HepG2 (cell line): Measurements from ENCODE around the gene FGD4. TPM values are rescaled to one million over a fixed set of nuclear protein-coding genes. Genes with fewer than 3 reads are reported as not detected.

ENCODE experiments used
- BHLHE40 ChIP-seq: IDR thresholded peaks from 2 replicates; pipeline ENCODE4 v1.6.1; 2011; ENCODE audit warnings: low read length, improper control_type of control experiment
- CREB1 ChIP-seq, 2 experiments: fragments of 450-650 bp in 1 of 2; IDR thresholded peaks; 2 replicates each; pipeline ENCODE4 v1.6.1; 2016 to 2017; ENCODE audit warnings: control low read depth in 1 of 2, mild to moderate bottlenecking in 1 of 2, missing compliant biosample characterization in 1 of 2, missing genetic modification characterization in 1 of 2
- FOXM1 ChIP-seq: sonication (generic); formaldehyde crosslinking; IDR thresholded peaks from 2 replicates; pipeline ENCODE4 v1.5.0; 2020; ENCODE audit warnings: missing genetic modification reagents
- GZF1 ChIP-seq: sonication (generic); formaldehyde crosslinking; IDR thresholded peaks from 2 replicates; pipeline ENCODE4 v1.5.1; 2020; ENCODE audit warnings: mild to moderate bottlenecking, missing genetic modification reagents
- HINFP ChIP-seq: sonication (generic); formaldehyde crosslinking; IDR thresholded peaks from 2 replicates; pipeline ENCODE4 v1.4.0; 2020; ENCODE audit warnings: low read depth, mild to moderate bottlenecking, missing genetic modification reagents
- MXD4 ChIP-seq: IDR thresholded peaks from 2 replicates; pipeline ENCODE4 v1.6.1; 2016; ENCODE audit warnings: mild to moderate bottlenecking, missing biosample characterization, missing genetic modification reagents
- MZF1 ChIP-seq: sonication (generic); formaldehyde crosslinking; IDR thresholded peaks from 2 replicates; pipeline ENCODE4 v1.8.1; 2023; ENCODE audit warnings: mild to moderate bottlenecking, missing genetic modification reagents, borderline replicate concordance
- PHF20 ChIP-seq: sonication (generic); formaldehyde crosslinking; IDR thresholded peaks from 2 replicates; pipeline ENCODE4 v1.5.0; 2020; ENCODE audit warnings: mild to moderate bottlenecking, missing genetic modification reagents
- REXO4 ChIP-seq: sonication (generic); formaldehyde crosslinking; IDR thresholded peaks from 2 replicates; pipeline ENCODE4 v1.8.0; 2022; ENCODE audit warnings: missing genetic modification reagents, mild to moderate bottlenecking, borderline replicate concordance
- RORA ChIP-seq: sonication (generic); formaldehyde crosslinking; IDR thresholded peaks from 2 replicates; pipeline ENCODE4 v1.5.0; 2020; ENCODE audit warnings: mild to moderate bottlenecking, missing genetic modification reagents, moderate library complexity
- SNAI1 ChIP-seq: sonication (generic); formaldehyde crosslinking; IDR thresholded peaks from 2 replicates; pipeline ENCODE4 v1.5.0; 2020; ENCODE audit warnings: mild to moderate bottlenecking, missing genetic modification reagents, borderline replicate concordance
- TGIF2 ChIP-seq: IDR thresholded peaks from 2 replicates; pipeline ENCODE4 v1.6.1; 2016; ENCODE audit warnings: control low read depth, missing compliant biosample characterization
- USF2 ChIP-seq, 2 experiments: sonication (generic) in 1 of 2; formaldehyde crosslinking in 1 of 2; IDR thresholded peaks; 2 replicates each; pipeline versions ENCODE4 v1.5.1 to v1.6.1; 2011 to 2020; ENCODE audit warnings: borderline replicate concordance in 1 of 2, low read depth in 1 of 2, low read length in 1 of 2, mild to moderate bottlenecking in 1 of 2, missing genetic modification reagents in 1 of 2, moderate library complexity in 1 of 2
- ZBTB3 ChIP-seq: sonication (generic); formaldehyde crosslinking; IDR thresholded peaks from 2 replicates; pipeline ENCODE4 v1.4.0; 2020; ENCODE audit warnings: low read depth, mild to moderate bottlenecking, moderate library complexity, missing genetic modification reagents, borderline replicate concordance
- ZBTB39 ChIP-seq: sonication (generic); formaldehyde crosslinking; IDR thresholded peaks from 2 replicates; pipeline ENCODE4 v1.5.0; 2020; ENCODE audit warnings: missing genetic modification reagents
- ZNF12 ChIP-seq: sonication (generic); formaldehyde crosslinking; IDR thresholded peaks from 2 replicates; pipeline ENCODE4 v1.5.0; 2020; ENCODE audit warnings: missing genetic modification reagents
- ZNF138 ChIP-seq: sonication (generic); formaldehyde crosslinking; IDR thresholded peaks from 2 replicates; pipeline ENCODE4 v1.5.0; 2020; ENCODE audit warnings: mild to moderate bottlenecking, low read depth, missing genetic modification reagents
- ZNF207 ChIP-seq: fragments of 450-650 bp; IDR thresholded peaks from 2 replicates; pipeline ENCODE4 v1.6.1; 2016; ENCODE audit warnings: antibody characterized with exemption, borderline replicate concordance
- ZNF451 ChIP-seq: sonication (generic); formaldehyde crosslinking; IDR thresholded peaks from 2 replicates; pipeline ENCODE4 v1.5.0; 2020; ENCODE audit warnings: mild to moderate bottlenecking, missing genetic modification reagents
- ZNF792 ChIP-seq: IDR thresholded peaks from 2 replicates; pipeline ENCODE4 v1.6.1; 2016
- ZSCAN25 ChIP-seq: sonication (generic); formaldehyde crosslinking; IDR thresholded peaks from 2 replicates; pipeline ENCODE4 v1.8.0; 2022; ENCODE audit warnings: mild to moderate bottlenecking, missing genetic modification reagents
- polyA plus RNA-seq, 8 experiments: library from polyadenylated mRNA; depleted of rRNA in 3 of 8; stranded (reverse) in 7 of 8; unstranded in 1 of 8; fragments of >200 nt; fragmentation: Illumina TruSeq in 4 of 8; extraction: Trizol in 4 of 8; gene quantifications; 2 replicates each; pipeline versions ENCODE4 v1.2.1 to v1.2.3, GENCODE V29; 2011 to 2016; ENCODE audit warnings: low read depth in 4 of 8, missing spikeins in 1 of 8, mixed read lengths in 1 of 8; ENCODE audit not compliant: insufficient read depth in 1 of 8
- total RNA-seq, 5 experiments: library from RNA; depleted of rRNA; stranded (reverse); fragments of >200 nt; fragmentation: Illumina TruSeq; extraction: Trizol; gene quantifications; 2 replicates each; pipeline ENCODE4 v1.2.3, GENCODE V29; 2016; ENCODE audit warnings: low read depth in 1 of 5
- TF ChIP-seq, protein P1 (sequence below): sonication (generic); formaldehyde crosslinking; conservative IDR thresholded peaks from 2 replicates; pipeline ENCODE4 v1.8.0; 2022; ENCODE audit warnings: mild to moderate bottlenecking, moderate library complexity, missing genetic modification reagents

The FGD4 gene
- total and polyA plus RNA-seq, 2 of the 13 experiments (the other 11 are each of a cell fraction or from before 2014, with no cell fraction given) = 4.6 to 6.6 TPM

- TF ChIP-seq RORA (CRISPR knock-in tag) = no peak
- peak; percentile 45; the same call in 1 of the 2 replicates for TF ChIP-seq ZNF451 (CRISPR knock-in tag)
- no peak for TF ChIP-seq HINFP (CRISPR knock-in tag)
- 0 out of 2 replicates have a peak, but pooled peaks have one; percentile 38 for TF ChIP-seq GZF1 (CRISPR knock-in tag)
- no peak for TF ChIP-seq CREB1 (IDR thresholded peaks at IDR 0.05)
- TF ChIP-seq CREB1 (CRISPR knock-in tag; IDR thresholded peaks at IDR 0.05) = no peak
- TF ChIP-seq USF2 (IDR thresholded peaks at IDR 0.05; ENCODE audit: low read depth, low read length) = no peak
- no peak for TF ChIP-seq USF2 (CRISPR knock-in tag; IDR thresholded peaks at IDR 0.05; ENCODE audit: borderline replicate concordance)
- TF ChIP-seq SNAI1 (CRISPR knock-in tag) = peak; percentile 63; the same call in 1 of the 2 replicates
- peak; percentile 61 for TF ChIP-seq ZSCAN25 (CRISPR knock-in tag)
- 0 out of 2 replicates have a peak, but pooled peaks have one; percentile 74 for TF ChIP-seq ZBTB39 (CRISPR knock-in tag)
- no peak for TF ChIP-seq MZF1 (CRISPR knock-in tag)
- no peak for TF ChIP-seq REXO4 (CRISPR knock-in tag)
- TF ChIP-seq BHLHE40 = no peak
- TF ChIP-seq ZNF138 (CRISPR knock-in tag) = no peak
- no peak for TF ChIP-seq TGIF2 (CRISPR knock-in tag)
- no peak for TF ChIP-seq ZNF12 (CRISPR knock-in tag)
- peak; percentile 44; the same call in 1 of the 2 replicates for TF ChIP-seq PHF20 (CRISPR knock-in tag)
- no peak for TF ChIP-seq ZBTB3 (CRISPR knock-in tag)
- no peak for TF ChIP-seq ZNF207
- TF ChIP-seq, protein P1, sequence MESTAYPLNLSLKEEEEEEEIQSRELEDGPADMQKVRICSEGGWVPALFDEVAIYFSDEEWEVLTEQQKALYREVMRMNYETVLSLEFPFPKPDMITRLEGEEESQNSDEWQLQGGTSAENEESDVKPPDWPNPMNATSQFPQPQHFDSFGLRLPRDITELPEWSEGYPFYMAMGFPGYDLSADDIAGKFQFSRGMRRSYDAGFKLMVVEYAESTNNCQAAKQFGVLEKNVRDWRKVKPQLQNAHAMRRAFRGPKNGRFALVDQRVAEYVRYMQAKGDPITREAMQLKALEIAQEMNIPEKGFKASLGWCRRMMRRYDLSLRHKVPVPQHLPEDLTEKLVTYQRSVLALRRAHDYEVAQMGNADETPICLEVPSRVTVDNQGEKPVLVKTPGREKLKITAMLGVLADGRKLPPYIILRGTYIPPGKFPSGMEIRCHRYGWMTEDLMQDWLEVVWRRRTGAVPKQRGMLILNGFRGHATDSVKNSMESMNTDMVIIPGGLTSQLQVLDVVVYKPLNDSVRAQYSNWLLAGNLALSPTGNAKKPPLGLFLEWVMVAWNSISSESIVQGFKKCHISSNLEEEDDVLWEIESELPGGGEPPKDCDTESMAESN (CRISPR knock-in tag) = peak; percentile 75
- TF ChIP-seq MXD4 (CRISPR knock-in tag) = peak; percentile 61; the same call in 1 of the 2 replicates
- TF ChIP-seq ZNF792 (CRISPR knock-in tag) = peak; percentile 53; the same call in 1 of the 2 replicates
- no peak for TF ChIP-seq FOXM1 (CRISPR knock-in tag)
Observed at GRCh38 chr12:32399370-32400113, at the start of gene FGD4 (continued).
